HG03175 (cell line): ENCODE data around the gene LEFTY1.
A peak's percentile ranks its signal among the peaks of the same experiment; 100 is the strongest.
"Not testable (repeated sequence)": the region's sequence is repeated elsewhere in the genome, so short reads cannot be mapped to it uniquely, and the experiment has no call there.

Experiments used
- ATAC-seq: cut with Tn5 transposase; IDR thresholded peaks from one replicate; pipeline ENCODE4 v1.9.1; 2021; ENCODE audit warnings: mild to moderate bottlenecking, moderate library complexity; ENCODE audit not compliant: unreplicated experiment

Gene LEFTY1

DNA sequence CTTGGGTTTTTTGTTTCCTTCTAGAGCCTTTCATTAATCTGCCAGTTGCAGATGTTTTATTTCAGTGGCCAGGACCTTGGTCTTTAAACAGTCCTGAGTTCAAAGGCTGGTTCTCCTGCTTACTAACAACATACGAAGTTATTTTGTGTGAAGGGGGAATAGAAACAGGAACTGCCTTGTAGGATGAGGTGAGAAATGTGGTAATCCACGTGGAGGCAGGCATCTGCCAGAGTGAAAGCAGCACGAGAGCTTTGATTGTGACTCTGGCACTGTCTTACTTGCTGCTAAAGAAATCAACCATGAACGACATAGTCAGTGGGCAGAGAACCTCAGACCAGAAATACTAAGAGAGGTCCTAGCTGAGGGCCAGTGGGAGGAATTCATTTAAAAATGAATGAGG, 37.1 kb downstream of the LEFTY1 start:
- ATAC-seq, result peak; percentile 71

DNA sequence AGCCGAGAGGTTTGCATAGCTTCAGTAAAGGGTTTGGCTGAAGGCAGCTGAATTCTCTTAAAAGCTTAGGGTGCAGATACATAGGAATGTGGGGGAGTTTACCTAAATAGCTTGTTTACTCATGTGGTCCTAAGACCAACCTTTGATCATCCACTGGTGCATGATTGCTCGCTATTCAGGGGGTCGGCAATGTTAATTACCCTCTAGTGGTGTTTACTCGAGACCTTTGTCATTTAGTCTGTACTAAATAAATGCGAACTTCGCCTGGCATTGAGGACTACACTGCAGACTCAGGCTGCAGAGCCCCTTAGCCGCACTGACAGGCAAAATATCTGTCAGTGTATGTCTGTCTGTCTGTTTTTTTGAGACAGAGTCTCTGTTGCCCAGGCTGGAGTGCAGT, 38.6 kb downstream of the LEFTY1 start:
- no peak for ATAC-seq

DNA sequence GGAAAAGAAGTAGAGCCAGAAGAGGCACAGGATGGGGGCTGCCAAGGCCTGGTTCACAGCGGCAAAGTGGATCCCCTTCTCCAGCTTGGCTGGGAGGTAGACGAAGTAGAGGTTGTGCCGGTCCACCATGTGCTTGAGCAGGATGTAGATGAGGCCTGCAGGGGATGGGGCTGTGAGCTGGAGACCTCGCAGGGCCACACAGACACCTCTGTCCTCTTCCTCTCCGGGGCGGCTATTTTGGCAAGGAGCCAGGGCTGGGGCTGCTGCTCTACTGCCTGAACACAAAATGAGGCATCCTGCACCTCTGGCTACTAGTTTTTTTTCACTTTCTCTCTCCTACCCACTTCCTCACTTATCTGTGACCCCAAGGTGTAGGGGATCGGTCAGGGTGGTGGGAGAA, 39.0 kb downstream of the LEFTY1 start:
- no peak for ATAC-seq

DNA sequence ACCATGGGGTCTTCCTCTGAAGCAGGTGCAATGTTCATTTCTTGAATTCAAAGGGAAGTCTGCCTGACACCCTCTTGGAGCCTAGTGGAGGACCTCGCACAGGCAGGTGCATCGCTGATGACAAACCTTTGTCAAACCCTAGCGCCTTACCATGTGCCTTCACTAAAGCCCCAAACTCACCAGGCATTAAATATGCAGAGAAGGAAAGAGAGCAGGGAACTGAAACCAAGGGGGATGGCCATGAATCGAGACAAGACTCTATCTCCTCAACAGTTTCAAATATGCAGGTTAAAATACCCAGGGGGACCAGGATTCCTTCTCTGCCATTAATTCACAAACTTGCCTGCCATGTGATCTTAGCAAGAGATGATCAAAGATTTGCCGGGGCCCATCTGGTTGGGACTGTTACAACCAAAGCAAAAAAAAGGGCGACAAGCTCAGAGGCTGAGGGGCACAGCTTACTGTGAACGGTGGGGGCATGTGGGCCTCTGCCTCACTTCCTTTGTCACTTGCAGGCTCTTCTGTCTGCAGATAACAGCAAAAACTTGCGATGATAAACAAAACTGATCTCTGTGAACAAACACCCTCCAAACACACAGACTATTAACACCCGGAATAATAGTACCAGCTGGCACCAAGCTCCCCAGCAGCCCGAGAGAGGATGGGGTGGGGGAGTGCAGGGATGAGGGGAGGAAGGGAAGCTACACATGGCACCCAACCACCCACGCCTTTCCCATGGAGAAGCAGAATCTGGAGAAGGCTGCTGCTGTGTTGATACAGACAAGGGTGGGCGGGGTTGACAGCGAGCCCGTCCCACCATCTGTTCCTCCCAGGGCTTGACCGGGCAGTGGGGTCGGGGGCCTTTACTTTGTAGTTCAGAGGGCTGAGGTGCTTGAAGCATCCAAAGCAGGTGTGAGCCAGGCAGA, 40.7 kb downstream of the LEFTY1 start:
- ATAC-seq, result peak; percentile 54

DNA sequence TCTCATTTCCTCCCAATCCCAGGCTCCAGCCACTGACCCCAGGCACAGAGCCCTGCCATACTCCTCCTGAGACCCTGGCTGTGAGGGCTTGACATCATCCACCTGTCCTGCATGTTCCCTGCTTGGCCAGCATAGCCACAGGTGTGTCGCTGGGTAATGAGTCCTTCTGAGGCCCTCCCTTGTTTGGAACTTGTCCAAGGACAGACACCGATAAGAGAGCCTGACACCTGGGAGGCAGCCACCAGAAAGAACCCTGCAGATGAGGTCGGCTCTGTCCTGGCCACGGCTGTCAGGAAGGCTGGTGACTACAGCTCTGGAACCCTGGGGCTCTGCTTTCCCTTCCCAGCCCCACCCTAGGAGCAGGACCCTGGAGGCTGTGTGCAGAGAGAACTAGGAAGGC, 41.3 kb downstream of the LEFTY1 start:
- peak; percentile 7 for ATAC-seq

DNA sequence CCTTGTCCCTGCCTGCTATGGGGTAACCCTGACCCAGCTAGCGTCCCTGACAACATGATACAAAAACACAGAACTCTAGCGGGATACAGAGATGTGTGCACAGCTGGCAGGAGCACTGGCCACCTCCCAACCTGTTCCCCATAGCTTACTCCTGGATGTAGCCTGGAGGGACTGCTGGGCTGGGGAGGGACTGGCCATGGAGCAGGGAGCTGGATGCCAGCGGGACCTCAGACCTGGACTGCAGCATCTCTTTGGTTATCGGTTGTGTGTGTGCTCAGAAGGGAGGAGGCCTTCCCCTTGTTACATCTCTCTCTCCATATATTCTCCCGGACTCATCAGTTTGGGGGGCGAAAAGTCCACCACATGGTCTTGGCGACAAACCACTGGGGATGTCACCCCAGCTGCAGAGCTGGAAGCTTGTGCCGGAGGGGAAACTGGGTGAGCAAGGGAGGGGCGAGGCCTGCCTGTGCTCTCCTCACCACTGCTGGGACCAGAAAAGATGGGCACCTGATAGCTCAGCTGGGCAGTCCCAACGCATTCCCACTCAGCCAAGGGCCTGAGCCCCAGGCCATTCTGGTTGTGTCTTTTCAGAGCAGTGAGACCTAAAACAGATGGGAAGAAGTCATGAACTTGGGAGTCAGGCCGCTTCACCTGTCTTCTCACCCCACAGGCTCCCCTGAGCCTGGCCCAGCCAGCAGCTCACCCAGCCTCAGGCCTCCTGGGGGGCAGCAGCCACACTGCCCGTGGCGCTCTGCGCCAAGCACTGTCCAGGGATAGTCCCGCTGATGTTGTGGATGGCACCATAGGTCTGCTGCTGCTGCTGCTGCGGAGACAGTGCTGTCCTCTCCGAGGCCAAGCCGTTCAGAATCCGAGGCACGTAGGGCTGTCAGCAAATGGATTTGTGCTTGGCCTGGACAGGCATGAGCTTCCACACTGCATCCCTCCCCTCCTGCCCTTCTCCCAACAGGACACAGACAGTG, 42.3 kb downstream of the LEFTY1 start:
- ATAC-seq, result no peak

DNA sequence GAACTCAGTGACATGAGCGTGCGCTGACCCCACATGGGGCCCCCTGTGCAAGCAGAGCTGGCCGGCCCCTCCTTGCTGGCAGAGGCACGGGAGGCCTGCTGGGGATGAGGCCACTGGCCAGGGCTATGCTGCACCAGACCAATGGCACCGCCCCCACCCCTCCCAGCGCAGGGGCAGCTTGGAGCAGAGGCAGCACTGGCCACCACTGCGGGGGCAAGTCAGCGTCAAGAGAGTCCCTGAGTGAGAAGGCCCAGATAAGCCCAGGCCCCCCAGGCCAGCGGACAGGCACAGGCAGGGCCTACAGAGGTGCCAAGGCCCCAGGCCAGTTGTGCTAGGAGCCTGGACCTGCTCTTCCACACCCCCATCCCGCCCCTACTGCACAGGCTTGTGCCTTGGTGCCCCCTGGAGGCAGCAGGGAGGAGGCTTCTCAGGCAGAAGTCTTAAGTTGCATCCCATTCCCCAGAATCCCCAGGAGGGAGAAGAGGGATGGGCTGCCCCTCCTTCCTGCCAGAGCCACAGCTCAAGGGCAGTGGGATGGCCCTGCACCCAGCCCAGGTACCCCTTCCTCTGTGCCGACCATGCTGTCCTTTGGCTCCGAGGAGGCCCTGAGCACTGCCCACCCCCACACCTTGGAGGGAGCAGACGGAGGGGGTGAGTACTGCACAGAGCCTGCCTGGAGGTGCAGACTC, 43.2 kb downstream of the LEFTY1 start:
- ATAC-seq, result no peak

DNA sequence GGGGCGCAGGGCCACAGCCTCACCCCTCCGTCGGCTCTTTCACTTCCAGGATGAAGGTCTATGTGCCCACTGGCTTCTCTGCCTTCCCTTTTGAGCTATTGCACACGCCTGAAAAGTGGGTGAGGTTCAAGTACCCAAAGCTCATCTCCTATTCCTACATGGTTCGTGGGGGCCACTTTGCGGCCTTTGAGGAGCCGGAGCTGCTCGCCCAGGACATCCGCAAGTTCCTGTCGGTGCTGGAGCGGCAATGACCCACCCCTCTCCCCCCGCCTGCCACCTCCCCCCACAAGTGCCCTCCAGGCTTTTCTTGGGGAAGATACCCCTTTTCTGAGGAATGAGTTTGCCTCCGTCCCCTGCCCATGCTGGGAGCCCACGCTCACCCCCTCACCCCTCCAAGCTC, 43.8 kb downstream of the LEFTY1 start:
- ATAC-seq, result no peak

DNA sequence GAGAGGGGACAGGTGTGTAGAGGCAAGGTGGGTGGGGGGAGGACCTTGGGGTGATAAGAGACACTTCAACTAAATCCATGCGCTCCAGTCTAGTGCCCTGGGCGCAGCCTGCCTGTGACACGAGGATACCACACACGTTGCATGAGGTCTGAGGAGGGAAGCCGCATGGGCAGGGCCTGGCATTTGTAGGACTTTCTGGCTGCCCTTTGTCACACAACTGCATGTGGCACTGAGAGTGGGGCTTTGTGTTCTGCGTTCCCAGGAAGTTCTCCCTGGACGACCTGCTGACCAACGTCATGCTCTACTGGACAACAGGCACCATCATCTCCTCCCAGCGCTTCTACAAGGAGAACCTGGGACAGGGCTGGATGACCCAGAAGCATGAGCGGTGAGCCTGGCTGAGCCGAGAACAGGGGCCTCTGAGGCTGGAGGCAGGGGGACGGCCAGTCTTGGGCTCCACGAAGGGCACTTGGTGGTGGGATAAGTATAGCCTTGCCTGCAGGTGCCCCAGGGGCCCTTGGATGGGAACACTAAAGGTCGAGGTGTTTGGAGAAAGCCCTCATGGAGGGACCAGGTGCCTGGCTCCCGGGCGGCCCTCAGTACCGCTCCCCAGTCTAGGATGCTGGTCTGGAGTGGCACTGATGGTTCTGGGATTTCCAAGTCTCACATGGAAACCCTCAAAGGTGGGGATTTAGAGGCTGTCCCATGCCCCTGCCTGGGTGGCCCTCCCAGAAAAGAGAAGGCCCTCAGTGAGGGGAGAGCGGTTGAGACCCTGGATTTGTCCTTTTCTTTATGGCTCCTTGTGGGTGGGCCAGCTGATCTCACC, 44.5 kb downstream of the LEFTY1 start:
- ATAC-seq, result no peak

DNA sequence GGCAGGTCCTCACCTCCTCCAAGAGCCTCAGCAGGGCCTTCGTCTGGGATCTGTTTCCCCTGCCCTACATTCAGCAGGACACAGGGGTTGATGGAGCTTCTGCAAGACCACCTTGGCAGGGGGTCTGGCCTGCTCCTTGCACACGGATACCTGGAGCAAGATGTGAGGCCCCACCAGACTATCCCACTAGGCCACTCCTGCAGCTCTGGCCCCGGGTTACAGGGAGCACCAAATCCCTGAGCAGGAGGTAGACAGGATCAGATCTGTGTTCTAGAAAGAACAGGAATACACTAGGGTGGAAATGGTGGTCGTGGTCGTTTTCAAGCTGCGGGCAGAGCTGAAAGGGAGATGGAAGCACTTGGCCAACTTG, 45.5 kb downstream of the LEFTY1 start:
- ATAC-seq, result no peak

DNA sequence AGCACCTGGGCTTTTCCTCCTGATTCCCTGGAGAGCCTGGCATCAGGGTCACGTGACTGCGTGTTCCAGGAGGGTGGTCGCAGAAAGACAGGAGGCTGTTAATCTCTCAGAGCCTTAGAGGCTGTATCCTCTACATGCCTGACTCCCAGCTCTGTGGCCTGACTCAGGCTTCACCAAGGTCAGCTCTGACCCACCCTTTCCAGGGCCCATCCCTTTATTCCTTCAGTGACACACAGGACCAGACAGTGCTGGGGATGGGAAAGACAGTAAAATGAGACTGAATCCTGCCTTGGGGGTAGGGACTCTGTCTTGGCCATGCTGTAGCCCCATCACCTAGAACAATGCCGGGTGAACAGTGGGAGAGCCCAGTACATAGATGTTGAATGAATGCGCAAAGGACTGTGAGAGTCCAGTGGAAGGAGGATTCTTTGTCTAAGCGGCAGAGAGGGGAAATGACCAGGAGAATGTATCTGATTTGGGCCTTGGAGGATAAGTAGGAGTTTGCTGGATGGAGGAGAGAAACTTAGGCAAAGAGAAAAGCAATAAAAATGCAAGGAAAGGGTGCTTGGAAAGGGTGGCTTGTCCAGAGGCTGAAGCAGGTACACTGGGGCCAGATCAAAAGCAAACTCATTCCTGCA, 46.0 kb downstream of the LEFTY1 start:
- no peak for ATAC-seq

DNA sequence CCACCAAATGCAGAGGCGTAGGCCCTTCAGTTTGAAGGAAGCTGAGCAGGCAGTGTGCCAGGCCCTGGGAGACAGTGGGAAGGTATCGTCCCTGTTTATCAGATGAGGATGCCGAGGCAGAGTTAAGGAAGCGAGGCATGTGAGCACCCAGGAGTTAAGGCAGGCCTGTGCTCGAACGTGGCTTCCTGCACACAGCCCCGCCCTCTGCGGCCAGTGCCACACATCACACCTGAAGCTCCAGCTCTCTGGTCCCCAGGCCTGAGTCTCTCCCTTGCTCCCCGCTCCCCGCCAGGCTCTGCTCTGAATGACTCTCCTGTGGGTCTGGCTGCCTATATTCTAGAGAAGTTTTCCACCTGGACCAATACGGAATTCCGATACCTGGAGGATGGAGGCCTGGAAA, 46.9 kb downstream of the LEFTY1 start:
- ATAC-seq, result no peak

DNA sequence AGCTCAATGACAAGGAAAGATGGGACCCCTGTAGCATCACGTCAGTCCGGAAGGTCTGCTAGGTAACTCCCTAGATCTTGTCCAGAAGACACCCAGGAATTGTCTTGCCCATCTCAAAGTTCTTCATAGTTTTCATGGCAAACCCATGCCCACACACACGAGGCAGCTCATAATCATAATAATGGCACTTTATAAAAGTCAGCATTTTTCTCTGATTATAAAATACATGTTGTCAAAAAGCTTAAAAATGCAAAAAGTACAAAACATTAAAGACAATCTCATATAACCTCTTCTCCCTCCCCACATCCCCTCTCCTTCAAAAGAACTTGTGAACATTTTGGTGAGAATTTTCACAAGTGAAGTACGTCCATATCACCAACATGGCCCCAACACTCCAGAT, 48.2 kb downstream of the LEFTY1 start:
- ATAC-seq, result no peak

DNA sequence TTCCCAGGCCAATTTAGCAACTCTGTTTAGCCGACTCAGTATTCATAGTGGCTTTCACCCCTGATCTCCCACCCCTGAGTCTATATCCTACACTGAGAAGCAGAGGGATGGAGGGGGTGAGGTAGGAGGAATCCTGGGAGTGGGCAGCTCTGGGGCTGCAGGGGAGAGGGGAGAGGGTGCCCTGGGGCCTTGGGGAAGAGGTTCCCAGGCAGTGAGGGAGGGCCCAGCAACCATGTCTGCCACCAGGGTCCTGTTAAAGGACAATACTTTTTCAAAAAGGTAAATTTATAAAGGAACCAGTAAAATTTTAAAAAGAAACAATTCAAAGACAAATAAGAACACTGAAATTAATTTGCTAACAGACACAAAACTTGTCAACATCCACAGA, 48.7 kb downstream of the LEFTY1 start:
- ATAC-seq, result no peak

DNA sequence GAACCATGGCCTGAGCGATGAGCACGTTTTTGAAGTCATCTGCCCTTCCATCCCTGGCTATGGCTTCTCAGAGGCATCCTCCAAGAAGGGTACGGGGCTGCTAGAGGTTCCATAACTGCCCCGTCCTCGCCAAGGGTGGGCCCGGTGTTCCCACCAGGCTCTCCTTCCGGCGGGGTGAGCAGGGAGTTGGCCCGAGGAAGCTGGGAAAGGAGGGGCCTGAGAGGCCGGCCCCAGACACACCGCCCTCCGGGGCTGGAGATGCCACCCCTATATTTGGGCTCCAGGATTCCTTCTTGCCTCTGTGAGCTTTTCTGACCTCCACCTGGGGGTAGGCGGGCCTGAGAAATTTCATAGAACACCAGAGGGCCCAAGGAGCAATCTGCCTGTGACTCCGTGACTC, 50.2 kb downstream of the LEFTY1 start:
- no peak for ATAC-seq

DNA sequence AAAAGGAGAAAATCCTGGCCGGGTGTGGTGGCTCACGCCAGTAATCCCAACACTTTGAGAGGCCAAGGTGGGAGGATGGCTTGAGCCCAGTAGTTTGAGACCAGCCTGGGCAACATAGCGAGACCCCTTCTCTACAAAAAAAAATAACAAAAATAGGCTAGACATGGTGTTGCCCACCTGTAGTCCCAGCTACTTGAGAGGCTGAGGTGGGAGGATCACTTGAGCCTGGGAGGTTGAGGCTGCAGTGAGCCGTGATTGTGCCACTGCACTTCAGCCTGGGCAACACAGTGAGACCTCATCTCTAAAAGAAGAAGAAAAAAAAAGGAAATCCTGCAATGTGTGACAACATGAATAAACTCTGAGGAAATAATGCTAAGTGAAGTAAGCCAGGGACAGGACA, 52.6 kb downstream of the LEFTY1 start:
- ATAC-seq, result not testable (repeated sequence)
